ENCODE data around the gene SLC2A5.

The SLC2A5 gene

GRCh38 chr1:8992936-8993687 is 76.3 kb downstream of the SLC2A5 start:
- no peaks in the 10 kb centered on the region for H3K36me3 ChIP-seq (ENCODE audit: insufficient read depth, insufficient read length, low read length)
- no peak for DNase-seq (ENCODE audit: low read depth, low spot score)
- peaks cover 2% of the 10 kb centered on the region for H3K4me1 ChIP-seq (ENCODE audit: insufficient read depth, insufficient read length)
- no peaks in the 10 kb centered on the region; the same call in 1 of the 2 replicates for H3K9me3 ChIP-seq (ENCODE audit: insufficient read depth, low read length)
- no peaks in the 10 kb centered on the region for H3K27me3 ChIP-seq (ENCODE audit: insufficient read depth, insufficient read length)
- H3K4me3 ChIP-seq (ENCODE audit: insufficient read length, low read depth) = no peak overlapping the region
- TF ChIP-seq SUZ12 (IDR thresholded peaks at IDR 0.05; ENCODE audit: extremely low read depth, insufficient read depth, insufficient read length) (no peak), YY1 (IDR thresholded peaks at IDR 0.05; ENCODE audit: insufficient read depth, insufficient read length) (no peak), ZNF274 (IDR thresholded peaks at IDR 0.05; ENCODE audit: low read depth, low read length) (no peak)
- H3K9ac ChIP-seq (ENCODE audit: insufficient read length, low read depth) = no peak overlapping the region

- H3K9me3 ChIP-seq (ENCODE audit: insufficient read depth, low read length) = no peaks in the 10 kb centered on the region; the same call in 1 of the 2 replicates
- no peaks in the 10 kb centered on the region for H3K36me3 ChIP-seq (ENCODE audit: insufficient read depth, insufficient read length, low read length)
- H3K9ac ChIP-seq (ENCODE audit: insufficient read length, low read depth) = peak overlapping the region; percentile 32
- TF ChIP-seq ZNF274 (IDR thresholded peaks at IDR 0.05; ENCODE audit: low read depth, low read length) = no peak
- no peak for TF ChIP-seq SUZ12 (IDR thresholded peaks at IDR 0.05; ENCODE audit: extremely low read depth, insufficient read depth, insufficient read length)
- no peak for TF ChIP-seq YY1 (IDR thresholded peaks at IDR 0.05; ENCODE audit: insufficient read depth, insufficient read length)
- no peak overlapping the region for H3K4me3 ChIP-seq (ENCODE audit: insufficient read length, low read depth)
- peaks cover 2% of the 10 kb centered on the region for H3K4me1 ChIP-seq (ENCODE audit: insufficient read depth, insufficient read length)
- no peak for DNase-seq (ENCODE audit: low read depth, low spot score)
- no peaks in the 10 kb centered on the region for H3K27me3 ChIP-seq (ENCODE audit: insufficient read depth, insufficient read length)
Measured at GRCh38 chr1:8989821-8990220, 79.6 kb downstream of the SLC2A5 start.

GRCh38 chr1:8989061-8989460 is 80.4 kb downstream of the SLC2A5 start:
- H3K4me3 ChIP-seq (ENCODE audit: insufficient read length, low read depth) = no peak overlapping the region
- no peaks in the 10 kb centered on the region; the same call in 1 of the 2 replicates for H3K9me3 ChIP-seq (ENCODE audit: insufficient read depth, low read length)
- DNase-seq (ENCODE audit: low read depth, low spot score) = no peak
- H3K4me1 ChIP-seq (ENCODE audit: insufficient read depth, insufficient read length) = peaks cover 2% of the 10 kb centered on the region
- H3K27me3 ChIP-seq (ENCODE audit: insufficient read depth, insufficient read length) = no peaks in the 10 kb centered on the region
- TF ChIP-seq ZNF274 (IDR thresholded peaks at IDR 0.05; ENCODE audit: low read depth, low read length) = no peak
- no peak for TF ChIP-seq YY1 (IDR thresholded peaks at IDR 0.05; ENCODE audit: insufficient read depth, insufficient read length)
- TF ChIP-seq SUZ12 (IDR thresholded peaks at IDR 0.05; ENCODE audit: extremely low read depth, insufficient read depth, insufficient read length) = no peak
- no peak overlapping the region for H3K9ac ChIP-seq (ENCODE audit: insufficient read length, low read depth)
- no peaks in the 10 kb centered on the region for H3K36me3 ChIP-seq (ENCODE audit: insufficient read depth, insufficient read length, low read length)

DNA sequence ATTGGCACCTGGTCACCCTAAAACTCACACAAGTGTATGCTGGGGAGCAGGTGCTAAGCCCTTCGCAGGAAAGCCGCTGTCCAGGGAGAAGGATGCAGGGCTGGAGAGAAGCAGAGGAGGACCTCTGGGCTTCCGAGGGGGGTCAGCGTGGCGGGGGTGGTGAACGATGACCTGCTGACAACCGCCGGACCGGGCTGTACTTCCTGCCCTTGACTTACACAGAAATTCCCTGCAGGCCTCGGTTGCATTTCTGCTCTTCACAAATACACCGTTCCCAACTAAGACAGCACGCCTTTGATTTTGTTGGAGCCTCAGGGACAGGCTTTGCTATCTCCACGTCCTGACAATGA is 80.8 kb downstream of the SLC2A5 start:
- H3K36me3 ChIP-seq (ENCODE audit: insufficient read depth, insufficient read length, low read length) = no peaks in the 10 kb centered on the region
- H3K9ac ChIP-seq (ENCODE audit: insufficient read length, low read depth) = no peak overlapping the region
- TF ChIP-seq SUZ12 (IDR thresholded peaks at IDR 0.05; ENCODE audit: extremely low read depth, insufficient read depth, insufficient read length) = no peak
- TF ChIP-seq YY1 (IDR thresholded peaks at IDR 0.05; ENCODE audit: insufficient read depth, insufficient read length) = no peak
- no peak for TF ChIP-seq ZNF274 (IDR thresholded peaks at IDR 0.05; ENCODE audit: low read depth, low read length)
- H3K4me3 ChIP-seq (ENCODE audit: insufficient read length, low read depth) = no peak overlapping the region
- no peak for DNase-seq (ENCODE audit: low read depth, low spot score)
- no peaks in the 10 kb centered on the region; the same call in 1 of the 2 replicates for H3K9me3 ChIP-seq (ENCODE audit: insufficient read depth, low read length)
- H3K27me3 ChIP-seq (ENCODE audit: insufficient read depth, insufficient read length) = no peaks in the 10 kb centered on the region
- H3K4me1 ChIP-seq (ENCODE audit: insufficient read depth, insufficient read length) = peaks cover 2% of the 10 kb centered on the region

DNA sequence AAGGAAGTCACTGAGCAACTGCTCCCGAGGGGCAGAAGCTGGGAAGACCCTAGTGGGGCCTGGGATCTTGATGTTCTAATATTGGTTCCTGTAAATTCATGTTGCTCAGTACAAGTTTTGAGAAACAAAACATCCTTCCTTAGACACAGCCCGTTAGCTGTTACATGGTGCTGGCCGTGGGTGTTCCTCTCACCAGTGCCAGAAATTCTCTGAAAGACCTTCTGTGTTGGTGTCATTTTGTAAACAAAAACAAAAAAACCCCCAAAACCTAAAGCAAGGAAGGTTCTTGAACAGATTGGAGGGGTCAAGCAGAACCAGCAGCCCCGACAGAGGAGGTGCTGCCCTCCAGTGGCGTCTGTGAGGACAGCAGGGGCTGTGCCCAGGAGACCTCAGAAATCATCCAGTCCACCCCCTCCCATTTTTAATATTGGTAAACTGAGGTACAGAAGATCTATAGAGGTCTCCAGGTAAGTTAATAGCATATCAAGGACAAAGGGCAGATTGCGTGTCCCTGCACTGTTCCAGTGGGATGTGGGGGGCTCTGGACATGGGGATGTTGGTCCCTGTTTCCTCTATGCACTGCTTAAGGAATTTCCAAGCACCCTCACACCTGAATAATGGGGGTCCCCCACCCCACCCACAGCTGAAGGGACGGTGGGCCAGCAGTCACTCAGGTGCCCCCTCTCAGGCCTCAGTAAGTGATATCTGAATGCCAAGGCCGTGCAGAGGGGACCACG is 81.4 kb downstream of the SLC2A5 start:
- Histone ChIP-seq H3K9me3 (ENCODE audit: insufficient read depth, low read length) (no peaks in the 10 kb centered on the region; the same call in 1 of the 2 replicates), H3K36me3 (ENCODE audit: insufficient read depth, insufficient read length, low read length) (no peaks in the 10 kb centered on the region), H3K9ac (ENCODE audit: insufficient read length, low read depth) (no peak overlapping the region), H3K27me3 (ENCODE audit: insufficient read depth, insufficient read length) (no peaks in the 10 kb centered on the region), H3K4me3 (ENCODE audit: insufficient read length, low read depth) (no peak overlapping the region), H3K4me1 (ENCODE audit: insufficient read depth, insufficient read length) (peaks cover 2% of the 10 kb centered on the region)
- no peak for DNase-seq (ENCODE audit: low read depth, low spot score)
- TF ChIP-seq YY1 (IDR thresholded peaks at IDR 0.05; ENCODE audit: insufficient read depth, insufficient read length) = no peak
- TF ChIP-seq ZNF274 (IDR thresholded peaks at IDR 0.05; ENCODE audit: low read depth, low read length) = no peak
- TF ChIP-seq SUZ12 (IDR thresholded peaks at IDR 0.05; ENCODE audit: extremely low read depth, insufficient read depth, insufficient read length) = no peak

DNA sequence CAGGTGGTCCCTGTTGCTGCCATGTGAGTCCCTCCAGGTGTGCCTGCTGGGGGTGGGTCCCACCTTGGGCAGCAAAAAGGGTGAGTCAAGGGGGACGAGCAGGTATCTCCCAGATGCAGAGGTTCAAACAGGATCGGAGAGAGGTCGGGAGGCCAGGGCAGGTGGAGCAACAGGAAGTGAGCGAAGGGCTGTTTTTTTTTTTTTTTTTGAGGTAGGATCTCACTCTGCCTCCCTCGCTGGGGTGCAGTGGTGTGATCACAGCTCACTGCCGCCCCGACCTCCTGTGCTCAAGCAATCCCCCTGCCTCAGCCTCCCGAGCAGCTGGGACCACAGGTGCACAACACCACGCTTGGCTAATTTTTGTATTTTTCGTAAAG is 82.6 kb downstream of the SLC2A5 start:
- TF ChIP-seq YY1 (IDR thresholded peaks at IDR 0.05; ENCODE audit: insufficient read depth, insufficient read length) (no peak), ZNF274 (IDR thresholded peaks at IDR 0.05; ENCODE audit: low read depth, low read length) (no peak), SUZ12 (IDR thresholded peaks at IDR 0.05; ENCODE audit: extremely low read depth, insufficient read depth, insufficient read length) (no peak)
- Histone ChIP-seq H3K36me3 (ENCODE audit: insufficient read depth, insufficient read length, low read length) (no peaks in the 10 kb centered on the region), H3K9ac (ENCODE audit: insufficient read length, low read depth) (no peak overlapping the region), H3K4me1 (ENCODE audit: insufficient read depth, insufficient read length) (peaks cover 2% of the 10 kb centered on the region), H3K4me3 (ENCODE audit: insufficient read length, low read depth) (no peak overlapping the region), H3K9me3 (ENCODE audit: insufficient read depth, low read length) (no peaks in the 10 kb centered on the region), H3K27me3 (ENCODE audit: insufficient read depth, insufficient read length) (no peaks in the 10 kb centered on the region)
- no peak for DNase-seq (ENCODE audit: low read depth, low spot score)
